GM21825 (cell line): ENCODE results near the gene GRM5.
"Not testable (repeated sequence)": the region's sequence is repeated elsewhere in the genome, so short reads cannot be mapped to it uniquely, and the experiment has no call there.

Experiments used
- ATAC-seq: cut with Tn5 transposase; IDR thresholded peaks from one replicate; pipeline ENCODE4 v1.9.1; 2021; ENCODE audit warnings: mild to moderate bottlenecking, moderate library complexity; ENCODE audit not compliant: unreplicated experiment

Gene GRM5

DNA sequence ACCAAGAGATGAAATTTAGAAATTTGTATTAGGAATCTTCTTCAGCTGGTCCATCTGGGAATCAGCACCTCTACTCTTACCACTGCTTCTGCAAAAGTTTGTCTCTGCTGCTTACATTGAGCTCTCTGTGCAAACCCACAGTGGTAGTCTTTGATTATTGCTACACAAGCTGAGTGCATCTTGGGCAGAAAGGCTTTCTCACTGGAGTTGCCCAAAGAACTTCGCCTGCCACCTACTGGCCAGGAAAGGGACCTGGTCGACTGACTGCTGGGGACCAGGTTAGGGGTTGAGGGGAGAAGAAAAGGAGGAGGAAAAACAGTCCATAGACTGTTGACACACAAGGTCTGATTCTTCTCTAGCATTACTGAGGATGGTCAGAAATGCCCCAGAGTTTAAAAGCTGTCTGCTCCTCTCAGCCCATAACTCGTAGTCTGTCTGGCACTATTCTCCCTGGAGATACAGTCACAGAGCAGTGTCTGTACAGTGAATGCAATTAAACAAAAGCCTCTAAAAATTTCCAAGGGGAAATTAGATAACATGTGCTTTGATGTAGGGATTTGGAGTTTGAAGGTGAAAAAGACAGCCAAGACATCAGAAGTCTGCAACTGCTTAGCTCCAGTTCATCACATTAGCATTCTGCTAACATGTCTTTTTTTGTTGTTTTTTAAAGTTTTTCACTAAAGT, 513.3 kb downstream of the GRM5 start:
- peak; percentile 97 for ATAC-seq

DNA sequence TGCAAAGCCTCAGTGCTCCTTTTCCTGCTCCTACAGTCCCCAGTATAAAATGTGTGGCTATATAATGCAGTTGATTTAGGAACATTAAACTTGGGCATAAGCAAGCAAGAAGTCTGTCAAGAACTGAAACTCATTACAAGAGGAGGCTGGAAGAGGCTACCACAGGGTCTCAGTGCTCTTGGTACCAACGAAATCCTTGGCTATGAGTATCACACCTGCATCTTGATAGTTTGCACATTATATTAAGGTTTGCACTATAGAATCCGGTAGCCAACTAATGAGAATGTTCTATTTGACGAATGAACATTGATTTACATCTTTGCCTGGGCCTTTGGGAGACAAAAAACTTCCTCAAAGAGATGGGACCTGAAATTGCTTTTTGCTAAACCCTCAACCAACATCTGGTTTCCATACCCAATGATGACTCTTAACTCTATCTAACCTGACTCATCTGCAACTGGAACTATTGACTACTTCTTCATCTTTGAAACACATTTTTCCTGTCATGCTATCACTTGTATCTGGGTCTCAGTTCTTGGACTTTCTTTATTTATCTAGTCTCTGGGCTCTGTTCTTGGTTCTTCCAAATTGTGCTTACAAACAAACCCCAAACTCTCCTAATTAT, 521.0 kb downstream of the GRM5 start:
- no peak for ATAC-seq

DNA sequence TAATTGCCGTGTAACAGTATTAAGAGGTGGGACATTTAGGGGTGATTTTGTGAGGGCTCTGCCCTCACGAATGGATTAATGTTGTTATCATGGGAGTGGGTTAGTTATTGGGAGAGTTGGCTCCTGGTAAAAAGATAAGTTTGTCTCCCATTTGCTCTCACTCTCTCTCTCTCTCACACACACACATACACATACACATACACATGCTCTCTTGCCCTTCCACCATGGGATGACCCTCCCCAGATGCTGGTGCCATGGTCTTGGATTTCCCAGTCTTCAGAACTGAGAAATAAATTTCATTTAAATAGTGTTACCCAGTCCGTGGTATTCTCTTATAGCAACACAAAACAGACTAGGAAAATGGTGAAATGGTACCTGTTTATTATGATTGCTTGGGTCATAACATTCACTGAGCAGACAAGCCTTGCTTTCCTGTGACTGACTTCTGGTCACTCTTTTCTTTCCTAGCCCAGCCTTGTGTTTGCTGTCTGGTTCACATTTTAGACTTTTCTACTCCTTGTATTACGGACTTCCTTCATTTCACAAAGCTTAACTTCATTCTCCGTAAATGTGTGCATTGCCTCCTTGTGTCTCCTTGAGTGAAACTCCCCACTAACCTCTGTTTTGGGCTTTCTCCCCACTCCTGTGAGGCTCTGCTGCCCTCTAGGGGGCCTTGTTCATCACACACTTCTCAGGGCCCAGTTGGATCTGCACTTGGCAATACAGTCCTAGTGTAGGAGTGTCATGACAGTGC, 521.7 kb downstream of the GRM5 start:
- ATAC-seq: peak; percentile 98

DNA sequence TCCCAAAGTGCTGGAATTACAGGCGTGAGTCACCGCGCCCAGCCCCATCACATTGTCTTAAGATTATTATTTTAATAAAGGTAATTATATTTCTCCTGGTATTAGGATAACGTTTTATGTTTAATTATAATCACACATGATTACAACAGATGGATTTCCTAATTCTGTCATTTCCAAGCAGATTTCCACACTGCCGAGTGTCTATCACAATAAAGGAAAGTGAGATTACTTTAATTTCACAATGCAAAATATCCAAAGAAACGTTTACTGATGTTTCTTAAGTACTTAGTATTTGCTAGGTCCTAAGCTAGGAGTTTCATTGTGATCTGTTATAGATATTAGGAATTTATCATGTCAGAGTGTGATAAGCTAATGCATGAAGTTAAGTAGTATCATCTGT, 524.8 kb downstream of the GRM5 start:
- no peak for ATAC-seq

DNA sequence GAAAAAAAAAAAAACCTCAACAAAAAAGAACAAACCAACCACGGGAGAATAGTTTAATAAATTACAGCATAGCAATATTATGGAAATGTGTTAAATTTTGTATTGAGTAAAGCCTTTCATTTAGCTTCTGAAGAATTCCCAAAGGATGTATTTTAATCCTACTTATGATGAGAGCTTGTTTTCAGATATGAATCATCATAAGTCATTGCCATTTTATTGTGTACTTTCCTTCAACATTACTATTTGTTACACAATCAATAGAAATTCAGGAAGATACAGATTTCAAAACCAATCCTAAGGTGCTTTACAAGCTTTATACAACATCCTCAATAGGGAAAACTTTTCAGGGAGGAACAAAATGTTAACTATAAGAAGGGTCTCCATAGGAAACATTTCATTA, 527.7 kb downstream of the GRM5 start:
- no peak for ATAC-seq

DNA sequence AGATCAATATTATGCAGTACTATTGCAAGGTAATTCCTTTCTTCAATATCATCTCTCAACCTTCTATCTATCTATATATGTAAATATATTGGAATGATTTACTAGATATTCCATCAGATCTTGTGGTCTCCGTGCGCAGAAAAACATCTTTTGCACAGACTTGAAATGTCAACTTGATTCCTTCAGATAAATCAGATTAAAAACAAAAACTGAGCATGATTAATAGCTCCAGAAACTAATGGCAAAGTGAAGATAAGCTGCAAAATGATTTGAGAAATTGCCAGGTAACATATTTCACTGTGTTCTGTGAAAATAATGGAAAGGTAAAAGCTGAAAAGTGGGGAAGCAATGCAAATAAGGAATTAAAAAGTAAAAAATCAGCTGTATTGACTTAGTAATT, 528.2 kb downstream of the GRM5 start:
- ATAC-seq: no peak

DNA sequence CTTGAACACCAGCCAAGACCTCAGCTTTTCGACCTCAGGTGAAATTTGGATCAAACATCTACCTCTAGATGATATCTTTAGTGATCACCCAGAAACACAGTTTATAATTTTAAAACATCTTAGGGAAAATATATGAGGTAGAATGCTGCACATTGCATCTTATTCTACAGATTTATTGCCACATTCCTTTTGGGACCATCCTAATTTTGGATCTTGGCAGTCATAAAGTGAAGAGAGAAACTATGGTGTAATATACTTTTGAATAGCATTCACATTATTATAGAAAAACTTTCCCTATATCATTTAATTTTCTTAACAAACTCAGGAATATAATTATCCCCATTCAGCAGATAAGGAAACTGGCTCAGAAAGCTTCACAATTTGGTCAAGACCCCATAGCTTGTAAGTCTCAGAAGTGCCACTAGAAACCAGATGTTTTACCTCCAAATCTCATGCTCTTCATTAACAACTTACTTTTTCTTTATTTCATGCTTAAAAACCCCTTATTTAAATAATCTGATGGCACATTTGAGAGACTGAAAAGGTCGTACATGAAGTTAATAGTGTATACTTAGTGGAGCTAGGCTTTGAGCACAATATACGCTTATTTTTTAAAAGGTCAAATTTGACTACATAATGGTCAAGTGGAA, 529.0 kb downstream of the GRM5 start:
- no peak for ATAC-seq

DNA sequence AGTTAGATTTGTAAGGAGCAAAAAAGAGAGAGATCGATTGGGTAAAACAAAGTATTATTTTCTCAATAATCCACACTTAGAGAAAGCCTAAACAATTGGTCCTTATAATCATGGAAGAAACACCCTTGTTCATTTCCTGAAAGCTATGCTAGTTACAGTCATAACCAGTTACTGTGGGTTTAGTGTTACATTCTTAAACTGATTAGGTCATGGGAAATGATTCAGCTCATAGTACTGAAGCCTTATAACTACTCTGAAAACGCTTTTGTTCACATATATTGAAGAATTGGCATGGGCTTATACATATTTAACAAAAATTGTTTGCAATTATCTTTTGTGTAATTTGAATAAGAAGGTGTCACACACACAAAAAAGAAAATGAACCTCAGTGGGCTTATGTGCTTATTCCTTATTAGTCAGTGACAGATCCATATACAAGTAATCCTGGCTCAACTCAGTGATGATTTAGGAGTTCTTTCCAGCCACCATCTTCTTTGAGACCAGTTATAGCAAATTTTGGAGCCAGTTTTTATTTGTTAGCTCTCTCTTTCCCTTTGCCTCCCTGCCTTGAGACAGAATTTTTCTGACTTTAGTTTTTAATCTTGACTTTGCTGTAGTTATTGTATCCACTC, 529.8 kb downstream of the GRM5 start:
- no peak for ATAC-seq

DNA sequence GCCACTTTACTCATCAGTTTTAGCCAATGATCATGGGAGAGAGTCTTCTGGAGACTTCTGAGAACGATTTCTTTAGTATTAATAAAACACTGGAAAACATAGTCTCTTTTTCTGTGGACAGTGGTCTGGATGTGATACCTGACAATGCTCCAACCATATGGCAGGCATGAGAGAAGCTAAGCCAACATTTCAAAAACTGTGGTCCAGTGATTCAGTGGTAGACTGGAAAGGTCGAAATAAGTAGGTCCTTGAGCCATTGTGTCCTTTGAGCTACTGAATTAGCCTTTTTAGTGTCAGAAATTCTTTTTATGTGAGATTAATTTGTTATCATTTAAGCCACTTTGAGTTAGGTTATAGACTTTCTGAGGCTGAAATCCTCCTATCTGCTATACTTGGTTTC, 530.5 kb downstream of the GRM5 start:
- ATAC-seq: no peak

DNA sequence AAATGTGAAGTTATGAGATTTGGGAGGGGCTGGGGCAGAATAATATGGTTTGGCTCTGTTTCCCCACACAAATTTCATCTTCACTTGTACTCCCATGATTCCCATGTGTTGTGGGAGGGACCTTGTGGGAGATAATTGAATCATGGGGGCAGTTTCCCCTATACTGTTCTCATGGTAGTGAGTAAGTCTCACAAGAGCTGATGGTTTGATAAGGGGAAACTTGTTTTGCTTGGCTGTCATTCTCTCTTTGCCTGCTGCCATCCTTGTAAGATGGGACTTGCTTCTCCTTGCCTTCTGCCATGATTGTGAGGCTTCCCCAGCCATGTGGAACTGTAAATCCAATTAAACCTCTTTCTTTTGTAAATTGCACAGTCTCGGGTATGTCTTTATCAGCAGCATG, 531.1 kb downstream of the GRM5 start:
- ATAC-seq: not testable (repeated sequence)

DNA sequence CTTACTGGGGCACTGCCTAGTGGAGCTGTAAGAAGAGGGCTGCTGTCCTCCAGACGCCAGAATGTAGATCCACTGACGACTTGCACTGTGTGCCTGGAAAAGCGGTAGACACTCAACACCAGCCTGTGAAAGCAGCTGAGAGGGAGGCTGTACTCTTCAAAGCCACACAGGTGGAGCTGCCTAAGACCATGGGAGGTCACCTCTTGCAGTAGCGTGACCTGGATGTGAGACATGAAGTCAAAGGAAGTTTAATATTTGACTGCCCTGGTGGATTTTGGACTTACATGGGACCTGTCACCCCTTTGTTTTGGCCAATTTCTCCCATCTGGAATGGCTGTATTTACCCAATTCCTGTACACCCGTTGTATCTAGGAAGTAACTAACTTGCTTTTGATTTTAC, 531.6 kb downstream of the GRM5 start:
- no peak for ATAC-seq

DNA sequence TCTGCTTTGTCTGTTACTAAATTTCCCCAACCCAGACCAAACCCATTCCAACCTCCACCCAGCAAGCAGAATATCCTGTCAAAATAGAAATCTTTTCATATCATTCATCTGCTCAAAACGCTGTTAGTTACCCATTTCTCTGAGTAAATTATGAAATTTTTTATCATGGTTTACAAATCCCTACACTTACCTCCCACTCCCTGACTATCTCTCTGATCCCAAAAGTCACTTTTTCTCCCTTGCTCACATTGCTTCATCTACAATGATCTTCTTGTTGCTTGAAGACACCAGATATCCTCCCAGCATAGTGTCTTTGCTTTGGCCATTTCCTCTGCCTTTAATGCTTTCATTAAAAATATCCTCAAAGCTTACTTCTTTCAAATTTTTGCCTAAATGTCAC, 532.8 kb downstream of the GRM5 start:
- no peak for ATAC-seq

DNA sequence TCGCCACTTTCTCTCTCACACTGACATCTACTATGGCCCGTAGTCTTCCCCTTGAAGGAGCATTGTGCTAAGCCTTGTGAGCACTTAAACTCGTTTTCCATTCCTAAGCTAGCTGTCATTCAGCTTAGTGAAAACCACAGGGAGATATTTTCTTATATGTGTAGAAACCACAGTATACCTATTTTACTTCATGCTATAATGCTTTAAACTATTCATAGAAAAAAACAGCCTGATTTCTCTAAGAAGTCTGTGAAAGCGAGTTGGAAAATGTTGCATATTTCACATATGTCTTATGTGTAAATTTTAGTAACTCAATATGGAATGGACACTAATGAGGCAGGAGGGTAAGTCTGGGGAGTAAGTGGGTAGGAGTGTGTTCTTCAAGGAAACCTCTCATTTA, 534.0 kb downstream of the GRM5 start:
- no peak for ATAC-seq

DNA sequence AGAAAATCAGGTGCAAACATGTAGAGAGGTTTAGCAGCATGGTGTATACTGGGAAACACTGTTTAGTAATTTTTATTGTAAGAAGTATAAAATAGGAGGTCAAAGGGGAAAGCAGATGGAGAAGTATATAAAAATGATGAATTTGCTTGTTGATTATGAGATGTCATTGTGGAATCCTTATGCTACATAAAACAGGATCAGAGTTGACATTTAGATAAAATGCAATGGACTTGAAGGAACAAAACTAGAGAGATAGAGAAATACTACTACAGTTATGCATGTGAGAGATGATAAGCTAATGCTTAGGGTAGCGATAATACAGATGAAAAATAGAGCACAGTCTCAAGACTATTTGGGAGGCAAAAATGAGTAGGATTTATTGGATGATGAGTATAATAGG, 536.4 kb downstream of the GRM5 start:
- no peak for ATAC-seq

DNA sequence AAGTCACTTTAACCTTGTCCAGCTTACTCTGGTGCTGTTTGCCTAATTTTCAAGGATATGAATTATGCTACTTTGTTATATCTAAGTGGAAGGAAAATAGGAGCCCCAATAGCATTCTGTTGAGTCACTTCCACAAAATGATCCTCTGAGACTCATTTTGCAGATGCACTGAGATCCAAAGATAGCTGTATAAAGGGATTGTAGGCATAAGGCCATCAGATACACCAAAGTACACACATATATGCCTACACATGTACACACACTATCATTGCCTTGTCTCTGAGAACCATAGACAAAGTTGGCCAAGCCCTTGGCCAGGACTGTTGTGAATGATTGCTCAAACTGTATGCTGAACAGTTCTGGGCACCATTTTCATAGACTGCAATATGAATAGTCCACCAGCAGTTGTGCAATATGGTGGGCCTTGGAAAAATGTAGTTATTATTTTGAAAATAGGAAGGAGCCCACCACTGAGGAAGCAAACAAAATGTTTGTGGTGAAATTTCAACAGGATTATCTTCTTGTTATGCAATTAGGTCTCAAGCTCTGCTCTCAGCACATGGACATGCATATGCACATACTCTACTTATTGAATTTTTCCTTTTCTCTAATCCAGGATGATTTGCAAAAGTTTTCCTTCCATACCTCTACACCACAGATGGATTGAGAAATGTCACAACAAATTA, 542.3 kb downstream of the GRM5 start:
- no peak for ATAC-seq

DNA sequence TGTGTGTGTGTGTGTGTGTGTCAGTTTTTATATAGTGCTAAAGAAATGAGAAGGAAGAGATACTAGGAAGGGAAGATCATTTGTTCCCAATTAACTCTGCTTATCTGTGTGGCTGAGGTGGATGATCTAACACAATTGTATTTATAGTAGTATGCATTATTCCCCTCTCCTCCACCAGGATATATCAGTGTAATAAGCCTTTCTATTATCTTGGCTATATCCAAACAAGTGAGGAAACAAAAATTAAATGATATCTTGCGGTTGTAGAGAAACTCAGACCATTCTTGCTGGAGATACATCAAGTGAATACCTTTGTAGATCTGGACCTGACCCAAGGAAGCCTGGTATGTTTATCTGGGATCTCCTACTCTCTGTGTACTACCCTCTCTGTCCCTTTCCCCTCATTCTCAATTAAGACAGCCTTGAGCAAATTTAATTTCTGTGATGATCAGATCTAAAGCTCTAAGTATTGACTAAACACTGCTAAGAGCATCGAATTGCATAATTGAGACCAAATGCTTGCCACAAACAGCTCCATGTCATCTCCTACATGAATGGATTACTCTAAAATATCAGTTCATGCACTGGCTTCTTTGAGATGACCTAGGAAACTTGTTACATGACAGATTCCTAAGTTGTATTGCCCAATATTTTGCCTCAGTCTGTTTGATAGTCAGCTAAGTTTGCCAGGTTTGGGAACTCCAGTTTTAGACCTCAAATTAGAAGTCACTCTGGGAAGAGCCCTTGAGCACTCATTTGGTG, 543.0 kb downstream of the GRM5 start:
- ATAC-seq: no peak

DNA sequence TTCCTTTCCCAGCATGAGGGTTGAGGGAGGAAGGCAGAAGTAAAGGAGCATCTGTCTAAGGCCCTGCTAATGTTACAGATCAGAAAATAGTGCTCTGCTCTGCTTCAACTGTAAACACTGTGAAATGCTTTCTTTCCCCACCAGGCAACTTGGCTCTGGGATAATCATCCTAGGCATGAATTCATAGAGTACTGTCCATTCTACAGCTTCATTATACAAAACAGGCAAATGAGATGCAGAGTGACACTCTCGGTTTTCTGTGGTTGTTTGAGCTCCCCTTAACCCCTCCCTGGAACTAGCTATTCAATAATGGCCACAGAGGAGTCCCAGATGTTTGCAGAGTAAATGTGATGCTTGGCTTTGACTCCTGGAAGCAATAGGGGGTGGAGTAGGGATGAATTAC, 544.0 kb downstream of the GRM5 start:
- no peak for ATAC-seq

DNA sequence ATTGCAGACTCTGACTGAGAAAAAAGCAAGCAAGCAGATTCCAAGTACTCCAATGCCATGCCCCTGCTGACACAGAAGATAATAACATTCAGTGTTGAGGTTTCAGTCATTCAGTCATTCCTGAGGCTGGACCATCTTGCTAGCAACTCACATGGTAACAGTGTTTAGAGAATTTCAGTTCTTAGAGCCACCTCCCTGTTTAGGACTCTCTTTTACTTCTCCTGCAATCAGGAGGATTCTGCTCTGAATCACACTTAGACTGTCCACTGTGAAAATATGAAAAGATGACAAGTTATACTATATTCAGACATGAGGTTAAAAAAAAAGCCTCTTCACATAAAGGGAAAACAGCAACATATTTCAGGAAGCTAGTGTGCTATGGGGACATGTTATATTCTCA, 544.4 kb downstream of the GRM5 start:
- ATAC-seq: no peak

DNA sequence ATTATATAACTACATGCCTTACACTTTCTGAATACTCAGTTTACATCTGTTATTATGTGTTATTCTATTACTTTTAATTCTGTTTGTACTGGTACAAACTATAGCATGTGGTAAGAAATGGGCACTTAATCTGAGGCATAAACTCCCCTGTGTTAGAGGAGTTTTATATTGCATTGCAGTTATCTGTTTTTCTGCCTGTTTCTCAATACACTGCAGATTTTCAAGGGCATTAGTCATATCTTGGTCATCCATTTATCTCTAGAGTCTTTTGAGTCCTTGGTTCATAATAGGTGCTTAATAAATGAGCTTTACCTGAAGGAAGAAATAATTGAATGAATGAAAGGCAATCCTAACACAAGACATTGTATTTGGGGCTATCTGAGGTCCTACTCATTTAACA, 545.4 kb downstream of the GRM5 start:
- no peak for ATAC-seq

DNA sequence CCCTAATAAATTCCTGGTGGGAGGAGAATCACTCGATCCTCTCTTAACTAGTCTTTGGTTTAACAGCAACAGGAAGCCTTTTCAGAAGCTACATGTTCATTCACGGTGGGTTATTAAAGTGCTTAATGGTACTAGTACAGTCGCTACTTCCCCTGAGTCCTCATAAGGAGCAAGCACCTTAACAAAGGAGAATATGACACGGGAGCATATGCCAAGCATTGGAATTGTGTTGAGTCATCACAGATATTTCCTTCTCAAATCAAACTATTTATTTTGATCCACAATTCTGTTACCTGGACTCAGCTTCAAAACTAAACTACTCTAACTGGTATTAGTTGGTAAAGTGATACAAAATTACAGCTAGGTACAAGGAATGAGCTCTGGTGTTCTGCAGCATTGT, 550.8 kb downstream of the GRM5 start:
- no peak for ATAC-seq
